Esophagus muscularis mucosa (tissue), 4 donors: ENCODE results near the gene FANCB. TPM values are rescaled to one million over a fixed set of nuclear protein-coding genes. Genes with fewer than 3 reads are reported as not detected.

Experiments
- DNase-seq: peaks from one replicate; pipeline ENCODE4 v3.0.0-alpha.2; 2017; ENCODE audit errors: extremely low spot score
- H3K27ac ChIP-seq, 4 donors: fragments of 200-600 bp; sonication (generic); replicated peaks in 1 of 4; 1 replicate in 3 of 4; 2 replicates in 1 of 4; pipeline ENCODE4 v1.5.1; 2016 to 2019; ENCODE audit warnings: mild to moderate bottlenecking in 1 of 4
- H3K27me3 ChIP-seq, 4 donors: fragments of 200-600 bp; sonication (generic); one replicate each; pipeline versions ENCODE4 v1.5.1 to v1.6.0; 2016 to 2019
- H3K36me3 ChIP-seq, 4 donors: fragments of 200-600 bp; sonication (generic); one replicate each; pipeline ENCODE4 v1.5.1; 2016 to 2019
- H3K4me1 ChIP-seq, 4 donors: fragments of 200-600 bp; sonication (generic); one replicate each; pipeline ENCODE4 v1.5.1; 2016 to 2019
- H3K4me3 ChIP-seq, 4 donors: fragments of 200-600 bp; sonication (generic); 1 replicate in 2 of 4; 2 replicates in 2 of 4; pipeline ENCODE4 v1.5.1; 2016 to 2019; ENCODE audit warnings: mild to moderate bottlenecking in 4 of 4, moderate library complexity in 1 of 4
- H3K9me3 ChIP-seq, 4 donors: fragments of 200-600 bp; sonication (generic); 1 replicate in 3 of 4; 2 replicates in 1 of 4; pipeline ENCODE4 v1.5.1; 2016 to 2019
- EP300 ChIP-seq: sonication (generic); formaldehyde crosslinking; IDR thresholded peaks from one replicate; pipeline ENCODE4 v1.6.1; 2017; ENCODE audit warnings: antibody characterized with exemption
- POLR2A ChIP-seq: fragments of 450-650 bp; IDR thresholded peaks from one replicate; pipeline ENCODE4 v1.6.1; 2017; ENCODE audit warnings: antibody characterized with exemption, moderate library complexity, mild to moderate bottlenecking, low read depth
- POLR2AphosphoS5 ChIP-seq, 2 donors: sonication (generic); formaldehyde crosslinking; IDR thresholded peaks; one replicate each; pipeline ENCODE4 v1.6.1; 2017; ENCODE audit warnings: antibody characterized with exemption in 2 of 2
- WGBS: methylation state at CpG from one replicate; pipeline ENCODE4 v1.1.5; 2018; 5-methylcytosine and 5-hydroxymethylcytosine counted together
- intact Hi-C: fragments of 100-400 bp; cut with DNase I; formaldehyde crosslinking; loops from one replicate; pipeline ENCODE4 v1.15.1; 2023
- total RNA-seq, 4 donors: library from RNA; depleted of rRNA; stranded (reverse); fragments of >200 nt; gene quantifications; one replicate each; pipeline versions ENCODE4 v1.1.0 to v1.2.1, GENCODE V29; 2016
- TF ChIP-seq, protein P1 (sequence below), 3 experiments: fragments of 200-600 bp in 2 of 3; fragments of 450-650 bp in 1 of 3; sonication (generic) in 2 of 3; IDR thresholded peaks; one replicate each; pipeline ENCODE4 v1.5.1; 2017 to 2019; ENCODE audit warnings: antibody characterized with exemption in 3 of 3, mild to moderate bottlenecking in 2 of 3, moderate library complexity in 1 of 3

Gene FANCB
- total RNA-seq, 4 donors from 2014 or later = 0.33 to 1.3 (median 0.85) TPM

GRCh38 chrX:14864631-14865030 is 8.2 kb downstream of the FANCB start:
- H3K36me3 ChIP-seq = no peaks in the 10 kb centered on the region
- H3K9me3 ChIP-seq = peaks cover 0 to 14% (median 0%) of the 10 kb centered on the region in 4 donors
- no peak for DNase-seq
- TF ChIP-seq, protein P1, sequence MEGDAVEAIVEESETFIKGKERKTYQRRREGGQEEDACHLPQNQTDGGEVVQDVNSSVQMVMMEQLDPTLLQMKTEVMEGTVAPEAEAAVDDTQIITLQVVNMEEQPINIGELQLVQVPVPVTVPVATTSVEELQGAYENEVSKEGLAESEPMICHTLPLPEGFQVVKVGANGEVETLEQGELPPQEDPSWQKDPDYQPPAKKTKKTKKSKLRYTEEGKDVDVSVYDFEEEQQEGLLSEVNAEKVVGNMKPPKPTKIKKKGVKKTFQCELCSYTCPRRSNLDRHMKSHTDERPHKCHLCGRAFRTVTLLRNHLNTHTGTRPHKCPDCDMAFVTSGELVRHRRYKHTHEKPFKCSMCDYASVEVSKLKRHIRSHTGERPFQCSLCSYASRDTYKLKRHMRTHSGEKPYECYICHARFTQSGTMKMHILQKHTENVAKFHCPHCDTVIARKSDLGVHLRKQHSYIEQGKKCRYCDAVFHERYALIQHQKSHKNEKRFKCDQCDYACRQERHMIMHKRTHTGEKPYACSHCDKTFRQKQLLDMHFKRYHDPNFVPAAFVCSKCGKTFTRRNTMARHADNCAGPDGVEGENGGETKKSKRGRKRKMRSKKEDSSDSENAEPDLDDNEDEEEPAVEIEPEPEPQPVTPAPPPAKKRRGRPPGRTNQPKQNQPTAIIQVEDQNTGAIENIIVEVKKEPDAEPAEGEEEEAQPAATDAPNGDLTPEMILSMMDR (IDR thresholded peaks at IDR 0.05) = no peak
- no peak overlapping the region for H3K4me3 ChIP-seq
- no peak overlapping the region for H3K27ac ChIP-seq
- no peaks in the 10 kb centered on the region for H3K27me3 ChIP-seq
- intact Hi-C loops = no loop called here
- 83% methylated on average over 1 of the region's 1 CpG for WGBS
- H3K4me1 ChIP-seq = no peaks in the 10 kb centered on the region

GRCh38 chrX:14851526-14851925 is 21.3 kb downstream of the FANCB start:
- intact Hi-C loops = no loop called here
- no peak for TF ChIP-seq POLR2A
- no peak for TF ChIP-seq POLR2AphosphoS5 (IDR thresholded peaks at IDR 0.05)
- TF ChIP-seq, protein P1 (IDR thresholded peaks at IDR 0.05) = no peak
- no peak for TF ChIP-seq EP300

DNA sequence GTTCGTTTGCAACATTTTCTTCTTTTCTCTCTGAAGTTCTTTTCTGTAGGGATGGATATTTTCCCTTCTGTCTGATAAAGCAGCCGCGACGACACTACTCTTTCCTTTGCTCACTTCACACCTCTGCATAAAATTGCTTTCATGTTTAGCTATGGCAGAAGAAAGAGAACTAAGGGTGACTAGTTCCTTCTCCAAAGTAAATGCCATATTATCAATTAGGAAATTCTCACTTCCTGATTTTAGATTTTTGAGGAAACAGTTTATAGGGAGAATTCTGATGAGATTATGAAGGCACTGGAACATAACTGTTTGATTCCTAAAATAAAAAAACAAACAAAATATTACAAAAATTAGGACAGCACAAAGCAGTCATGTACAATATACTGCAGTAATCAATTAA is 29.2 kb downstream of the FANCB start:
- no peaks in the 10 kb centered on the region for H3K27me3 ChIP-seq
- TF ChIP-seq EP300 (no peak), POLR2A (no peak), POLR2AphosphoS5 (IDR thresholded peaks at IDR 0.05) (no peak)
- TF ChIP-seq, protein P1 (IDR thresholded peaks at IDR 0.05) = no peak
- no peaks in the 10 kb centered on the region for H3K36me3 ChIP-seq
- intact Hi-C loops = no loop called here
- H3K27ac ChIP-seq = no peak overlapping the region
- no peak overlapping the region for H3K4me3 ChIP-seq
- no peak for DNase-seq
- no peaks in the 10 kb centered on the region for H3K9me3 ChIP-seq
- H3K4me1 ChIP-seq = no peaks in the 10 kb centered on the region
- WGBS = 77% methylated on average over 4 of the region's 4 CpGs

More at GRCh38 chrX:14851526-14851925, 21.3 kb downstream of the FANCB start:
- Histone ChIP-seq H3K9me3 (no peaks in the 10 kb centered on the region), H3K36me3 (no peaks in the 10 kb centered on the region), H3K27ac (no peak overlapping the region), H3K4me3 (no peak overlapping the region), H3K27me3 (no peaks in the 10 kb centered on the region), H3K4me1 (no peaks in the 10 kb centered on the region)
- no peak for DNase-seq
- 74% methylated on average over 3 of the region's 3 CpGs for WGBS

DNA sequence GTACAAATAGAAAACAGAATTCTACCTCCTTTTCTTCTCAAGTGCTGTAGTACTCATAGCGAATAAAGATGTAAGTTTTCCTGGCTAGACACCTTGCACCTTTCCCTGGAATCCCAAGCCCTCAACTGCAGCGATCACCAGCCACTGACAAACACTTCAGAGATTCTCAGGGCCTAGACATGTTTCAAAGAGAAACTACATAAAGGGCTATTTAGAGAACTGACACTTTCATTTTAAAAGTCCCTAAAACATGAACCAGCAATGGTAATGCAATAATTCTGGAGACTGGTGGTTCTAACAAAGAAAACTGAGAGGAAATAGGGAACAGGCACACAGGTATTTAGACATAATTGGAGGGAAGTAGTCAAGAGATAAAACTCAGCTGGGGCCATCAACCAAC is 35.7 kb downstream of the FANCB start:
- H3K36me3 ChIP-seq = no peaks in the 10 kb centered on the region
- intact Hi-C loops = no loop called here
- TF ChIP-seq POLR2AphosphoS5 (IDR thresholded peaks at IDR 0.05) = no peak
- no peak for TF ChIP-seq EP300
- TF ChIP-seq, protein P1 (IDR thresholded peaks at IDR 0.05) = no peak
- no peak for TF ChIP-seq POLR2A
- no peaks in the 10 kb centered on the region for H3K9me3 ChIP-seq
- no peaks in the 10 kb centered on the region for H3K27me3 ChIP-seq
- no peak overlapping the region for H3K4me3 ChIP-seq
- no peak overlapping the region for H3K27ac ChIP-seq
- 77% methylated on average over 2 of the region's 2 CpGs for WGBS
- H3K4me1 ChIP-seq = no peaks in the 10 kb centered on the region
- DNase-seq = no peak

- Histone ChIP-seq H3K9me3 (peaks cover 0 to 13% (median 0%) of the 10 kb centered on the region in 4 donors), H3K4me3 (no peak overlapping the region), H3K27ac (no peak overlapping the region), H3K27me3 (no peaks in the 10 kb centered on the region), H3K4me1 (no peaks in the 10 kb centered on the region), H3K36me3 (no peaks in the 10 kb centered on the region)
- TF ChIP-seq EP300 (no peak), POLR2AphosphoS5 (IDR thresholded peaks at IDR 0.05) (no peak), POLR2A (no peak)
- TF ChIP-seq, protein P1 (IDR thresholded peaks at IDR 0.05) = no peak
- DNase-seq = no peak
- intact Hi-C loops = no loop called here
Observed at GRCh38 chrX:14832586-14832985, 40.3 kb downstream of the FANCB start.
